Stimulated activated CD4-positive, alpha-beta T cell treated with anti-CD3 and anti-CD28 coated beads, Interleukin-4, amount 100 ng/mL, for 48 hours (primary cell): ENCODE measurements around the gene UIMC1.
"Not testable (repeated sequence)": the region's sequence is repeated elsewhere in the genome, so short reads cannot be mapped to it uniquely, and the experiment has no call there.

Experiments used
- DNase-seq, 2 donors: peaks; one replicate each; pipeline ENCODE4 v3.0.0-alpha.2; 2020; ENCODE audit warnings: low read depth in 2 of 2

Gene UIMC1

GRCh38 chr5:176872586-176872985 lies 134.0 kb downstream of the UIMC1 start:
- DNase-seq: not testable (repeated sequence)

- DNase-seq: not testable (repeated sequence)
Observed at GRCh38 chr5:176870644-176871043, 135.9 kb downstream of the UIMC1 start.

DNA sequence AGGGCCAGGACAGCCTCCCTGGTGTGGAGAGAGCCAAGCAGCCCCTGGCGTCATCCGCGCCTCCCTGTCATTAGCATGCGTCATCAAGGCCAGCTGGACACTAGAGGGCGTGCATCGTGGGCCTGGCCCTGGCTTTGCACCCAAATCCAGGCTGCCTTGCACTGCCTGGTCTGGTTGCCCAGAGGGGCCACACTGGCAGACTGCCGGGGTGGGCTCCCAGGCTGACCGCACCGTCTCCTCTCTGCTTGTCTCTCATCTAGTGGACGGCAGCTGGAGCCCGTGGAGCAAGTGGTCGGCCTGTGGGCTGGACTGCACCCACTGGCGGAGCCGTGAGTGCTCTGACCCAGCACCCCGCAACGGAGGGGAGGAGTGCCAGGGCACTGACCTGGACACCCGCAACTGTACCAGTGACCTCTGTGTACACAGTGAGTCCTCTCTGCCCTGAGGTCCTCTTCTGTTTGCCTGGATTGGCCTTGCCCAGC lies 136.4 kb downstream of the UIMC1 start:
- DNase-seq: no peak

GRCh38 chr5:176869501-176870109 lies 137.0 kb downstream of the UIMC1 start:
- DNase-seq: no peak

- no peak for DNase-seq
Observed at GRCh38 chr5:176868731-176869130, 137.8 kb downstream of the UIMC1 start.

DNA sequence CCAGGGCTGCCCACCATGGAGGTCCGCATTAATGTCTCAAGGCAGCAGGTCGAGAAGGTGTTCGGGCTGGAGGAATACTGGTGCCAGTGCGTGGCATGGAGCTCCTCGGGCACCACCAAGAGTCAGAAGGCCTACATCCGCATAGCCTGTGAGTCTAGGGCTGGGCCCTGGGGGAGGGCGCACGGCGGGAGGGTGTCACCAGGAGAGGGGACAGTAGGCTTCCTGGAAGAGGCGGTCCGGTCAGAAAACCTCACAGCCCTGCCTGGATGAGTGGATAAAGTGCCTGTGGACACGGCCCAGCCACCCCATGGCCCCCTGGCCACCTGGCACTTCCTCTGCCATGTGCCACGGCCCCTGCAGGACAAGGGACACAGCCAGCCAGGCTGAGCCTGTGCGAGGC lies 138.5 kb downstream of the UIMC1 start:
- DNase-seq: no peak

DNA sequence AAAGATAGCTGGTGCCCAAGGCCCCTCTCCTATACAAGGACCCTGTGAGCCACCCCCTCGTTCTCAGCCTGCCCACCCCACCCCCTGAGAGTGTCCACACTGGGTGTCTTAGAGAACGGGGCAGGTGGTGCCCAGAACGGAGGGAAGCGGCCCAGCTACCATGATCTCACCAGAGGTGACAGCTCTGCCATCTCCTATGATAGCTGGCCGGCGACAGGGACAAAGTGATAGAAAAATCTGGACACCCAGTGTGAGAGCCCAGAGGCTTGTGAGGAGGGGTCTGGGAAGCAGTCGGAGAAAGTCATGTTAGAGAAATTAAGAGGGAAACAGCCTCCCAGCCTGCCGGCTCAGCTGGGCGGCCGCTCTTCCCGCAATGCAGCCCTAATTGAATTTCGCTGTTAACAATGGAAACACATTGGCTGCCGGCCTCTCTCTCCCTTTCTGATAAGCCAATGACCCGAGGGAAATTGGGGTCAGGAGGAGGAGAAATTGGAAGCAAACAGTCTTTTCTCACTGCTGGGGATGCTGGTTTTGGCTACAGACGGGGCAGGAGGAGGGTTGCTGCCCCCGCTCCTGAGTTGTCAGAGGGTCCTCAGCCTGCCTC lies 139.8 kb downstream of the UIMC1 start:
- DNase-seq: no peak

DNA sequence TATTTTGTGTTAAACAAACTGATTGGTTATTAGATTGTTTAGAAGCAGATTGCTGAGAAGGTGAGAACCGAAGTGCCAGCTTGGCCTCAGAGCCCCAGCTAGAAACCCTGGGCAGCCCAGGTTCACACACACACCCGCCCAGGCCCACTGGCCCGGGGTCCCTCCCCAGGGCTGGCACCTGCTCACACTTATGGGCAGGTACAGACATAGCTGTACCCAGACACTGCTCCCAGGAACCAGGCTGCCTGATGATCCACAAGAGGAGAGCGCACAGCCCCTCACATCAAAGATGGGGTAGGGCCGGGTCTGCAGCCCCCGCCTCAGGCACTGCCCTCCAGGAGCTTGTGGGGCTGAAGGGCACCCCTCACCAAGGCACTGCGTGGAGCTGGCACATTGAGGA lies 140.6 kb downstream of the UIMC1 start:
- DNase-seq: no peak

DNA sequence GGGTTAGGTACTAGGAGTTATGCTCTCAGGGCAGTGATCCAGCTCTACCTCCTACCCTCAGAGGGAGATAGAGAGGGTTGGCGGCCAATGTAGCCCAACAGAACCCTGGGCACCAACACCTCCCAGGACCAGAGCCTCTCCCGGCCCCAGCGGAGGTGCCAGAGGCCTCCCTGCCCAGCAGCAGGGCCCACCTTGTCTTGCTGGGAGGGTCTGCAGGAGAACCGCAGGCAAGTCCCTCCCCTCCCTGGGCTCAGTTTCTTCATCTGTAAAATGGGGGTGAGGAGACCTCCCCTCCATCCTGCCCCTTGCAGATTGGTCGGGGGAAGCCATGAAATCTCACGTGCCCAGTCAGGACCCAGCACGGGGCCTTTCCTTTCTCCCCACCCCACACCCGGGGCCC lies 141.8 kb downstream of the UIMC1 start:
- DNase-seq: no peak

DNA sequence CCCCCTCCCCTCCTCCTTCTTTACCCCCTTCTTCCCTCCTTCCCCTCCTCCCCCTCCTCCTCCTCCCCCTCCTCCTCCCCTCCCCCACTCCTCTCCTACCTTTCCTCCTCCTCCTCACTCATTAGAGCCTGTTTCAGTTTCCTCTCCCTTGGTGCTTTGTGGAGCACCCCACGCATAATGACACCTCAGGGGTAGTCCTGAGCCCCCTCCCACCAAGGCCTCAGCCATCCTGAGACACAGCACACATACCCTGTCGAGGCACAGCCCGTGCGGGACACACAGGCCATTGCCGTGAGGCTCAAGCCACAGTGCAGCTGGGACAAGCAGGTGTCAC lies 142.8 kb downstream of the UIMC1 start:
- DNase-seq: no peak

- DNase-seq: no peak
Observed at GRCh38 chr5:176863041-176863764, 143.4 kb downstream of the UIMC1 start.

GRCh38 chr5:176862330-176862995 lies 144.1 kb downstream of the UIMC1 start:
- DNase-seq: no peak

GRCh38 chr5:176861276-176861675 lies 145.3 kb downstream of the UIMC1 start:
- no peak for DNase-seq

DNA sequence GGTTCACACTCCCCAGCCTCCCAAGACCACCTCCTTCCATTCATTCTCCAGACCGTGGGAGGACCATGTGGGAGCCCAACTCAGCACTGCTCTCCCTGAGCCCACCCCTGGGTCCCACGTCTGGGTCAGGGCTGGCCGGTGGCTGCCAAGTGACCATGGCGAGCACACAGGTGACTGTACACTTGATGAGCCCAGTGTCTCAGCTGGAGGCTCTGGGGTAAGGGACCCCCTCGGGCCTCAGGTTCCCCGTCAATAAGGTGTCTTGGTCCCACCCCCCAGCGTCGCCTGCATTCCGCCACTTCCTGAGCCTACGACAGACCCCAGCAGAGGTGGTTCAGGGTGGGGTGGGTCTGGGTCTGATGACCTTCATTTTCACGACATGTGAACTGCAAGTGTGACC lies 146.2 kb downstream of the UIMC1 start:
- DNase-seq: no peak

DNA sequence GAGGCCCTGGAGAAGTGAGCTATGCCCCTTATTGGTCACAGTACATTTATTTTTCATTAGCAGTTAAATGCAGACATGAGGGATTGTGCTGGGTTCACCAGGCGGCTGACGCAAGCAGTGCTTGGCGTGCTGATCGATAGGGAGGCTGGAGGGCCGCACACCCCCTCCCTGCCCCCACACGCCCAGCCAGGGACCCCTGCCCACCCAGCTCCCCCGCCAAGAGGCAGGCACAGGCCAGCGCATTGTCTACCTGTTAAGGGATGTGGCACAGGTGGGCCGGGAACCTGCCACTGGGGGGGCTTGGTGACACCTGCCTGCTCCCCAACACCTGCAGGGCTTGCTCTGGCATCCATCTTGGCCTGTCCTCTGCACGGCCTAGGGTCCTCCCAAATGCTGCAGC lies 146.7 kb downstream of the UIMC1 start:
- DNase-seq: no peak

DNA sequence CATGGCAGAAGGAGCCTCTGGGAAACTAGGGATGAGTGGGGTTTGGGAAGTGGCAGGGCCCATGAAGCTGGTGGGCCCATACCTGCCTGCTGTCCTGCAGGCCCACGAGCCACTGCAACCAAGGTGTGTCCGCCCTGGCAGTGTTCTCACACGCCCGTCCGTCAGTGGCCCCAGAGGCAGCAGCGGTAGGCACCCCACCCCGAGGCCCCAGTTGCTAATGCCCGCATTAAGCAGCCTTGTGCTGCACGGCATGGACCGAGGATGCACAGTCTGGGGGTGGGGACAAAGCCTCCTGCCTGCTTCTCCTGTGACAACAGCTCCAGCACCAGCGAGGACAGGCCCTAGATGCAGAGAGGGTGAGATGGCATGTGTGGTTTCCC lies 148.7 kb downstream of the UIMC1 start:
- DNase-seq: no peak

DNA sequence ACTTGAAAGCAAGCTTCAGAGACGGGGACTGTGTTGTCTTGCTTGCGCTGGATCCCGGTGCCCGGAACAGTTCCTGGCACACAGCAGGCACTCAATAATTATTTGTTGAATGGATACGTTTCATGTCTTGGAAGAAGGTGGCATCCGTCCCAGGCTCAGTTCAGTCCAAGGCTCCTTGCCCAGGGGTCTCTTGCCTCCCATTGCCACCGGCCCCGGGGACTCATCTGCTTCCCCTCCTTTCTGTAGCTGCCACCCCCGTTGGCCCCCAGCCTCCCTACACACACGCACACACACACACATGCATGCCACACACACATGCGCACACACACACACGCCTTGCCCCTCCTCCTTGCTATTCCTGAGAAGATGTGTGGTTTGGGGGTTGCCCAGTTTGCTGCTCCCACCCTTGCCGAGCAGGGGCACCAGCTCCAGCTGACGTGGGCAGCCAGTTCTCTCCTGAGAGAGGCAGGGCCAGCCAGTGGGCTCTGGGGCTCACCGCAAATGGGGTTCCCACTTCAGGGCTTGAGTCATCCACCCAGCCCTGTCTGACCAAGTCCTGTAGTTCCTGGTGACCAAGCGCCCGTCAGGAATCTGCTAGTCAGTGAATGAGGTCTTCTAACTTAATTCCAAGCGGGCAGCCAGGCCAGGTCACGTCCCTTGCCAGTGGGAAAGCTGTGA lies 149.2 kb downstream of the UIMC1 start:
- no peak for DNase-seq

GRCh38 chr5:176856746-176857145 lies 149.8 kb downstream of the UIMC1 start:
- no peak for DNase-seq

GRCh38 chr5:176855598-176855997 lies 151.0 kb downstream of the UIMC1 start:
- DNase-seq: no peak
